GM12878 (cell line): ENCODE data around the gene INHBE.

Source experiments
- E2F8 ChIP-seq: fragments of 450-650 bp; IDR thresholded peaks from 2 replicates; pipeline ENCODE4 v1.6.1; 2018; ENCODE audit warnings: mild to moderate bottlenecking, low read depth, moderate library complexity; ENCODE audit not compliant: partially characterized antibody
- NBN ChIP-seq: fragments of 450-650 bp; IDR thresholded peaks from 2 replicates; pipeline ENCODE4 v1.6.1; 2016
- POLR2A ChIP-seq: IDR thresholded peaks from 2 replicates; pipeline ENCODE4 v1.6.1; 2011; ENCODE audit warnings: low read depth, mild to moderate bottlenecking, low read length
- POLR2AphosphoS5 ChIP-seq: IDR thresholded peaks from 2 replicates; pipeline ENCODE4 v1.6.1; 2011; ENCODE audit warnings: mild to moderate bottlenecking, low read length, inconsistent platforms
- RFX5 ChIP-seq: IDR thresholded peaks from 2 replicates; pipeline ENCODE4 v1.6.1; 2011; ENCODE audit warnings: low read depth, low read length, improper control_type of control experiment
- SRF ChIP-seq, 2 experiments: IDR thresholded peaks; 2 replicates each; pipeline ENCODE4 v1.6.1; 2011; ENCODE audit warnings: low read depth in 2 of 2, low read length in 2 of 2, mild to moderate bottlenecking in 1 of 2, moderate library complexity in 1 of 2
- SUZ12 ChIP-seq: fragments of 200-600 bp; sonication (generic); IDR thresholded peaks from one replicate; pipeline ENCODE4 v1.6.1; 2018; ENCODE audit warnings: antibody characterized with exemption, mild to moderate bottlenecking; ENCODE audit not compliant: unreplicated experiment
- TCF12 ChIP-seq: IDR thresholded peaks from 2 replicates; pipeline ENCODE4 v1.6.1; 2011; ENCODE audit warnings: low read depth, mild to moderate bottlenecking, low read length
- ZNF24 ChIP-seq: fragments of 450-650 bp; IDR thresholded peaks from 2 replicates; pipeline ENCODE4 v1.6.1; 2017; ENCODE audit warnings: antibody characterized with exemption, mild to moderate bottlenecking
- ZNF274 ChIP-seq: IDR thresholded peaks from one replicate; pipeline ENCODE4 v1.8.0; 2011; ENCODE audit not compliant: insufficient read length, insufficient read depth
- ZNF622 ChIP-seq: fragments of 450-650 bp; IDR thresholded peaks from 2 replicates; pipeline ENCODE4 v1.6.1; 2017; ENCODE audit warnings: mild to moderate bottlenecking, inconsistent platforms
- TF ChIP-seq, protein P1 (sequence below): fragments of 450-650 bp; IDR thresholded peaks from 2 replicates; pipeline ENCODE4 v1.6.1; 2016; ENCODE audit warnings: mild to moderate bottlenecking, moderate library complexity, borderline replicate concordance
- TF ChIP-seq, protein P2 (sequence below): IDR thresholded peaks from 2 replicates; pipeline ENCODE4 v1.6.1; 2012; ENCODE audit warnings: mild to moderate bottlenecking, low read depth, low read length
- TF ChIP-seq, protein P3 (sequence below), 3 experiments: IDR thresholded peaks in 2 of 3; conservative IDR thresholded peaks in 1 of 3; 2 replicates each; pipeline ENCODE4 v1.5.1; 2011; ENCODE audit warnings: low read depth in 3 of 3, low read length in 3 of 3, mild to moderate bottlenecking in 3 of 3, control low read depth in 2 of 3, moderate library complexity in 2 of 3, inconsistent platforms in 1 of 3, mixed read lengths in 1 of 3; ENCODE audit not compliant: control insufficient read depth in 2 of 3, insufficient read depth in 1 of 3; ENCODE audit errors: extremely low read depth in 1 of 3

- TF ChIP-seq POLR2A (peak; percentile 55), ZNF274 (no peak), ZNF622 (no peak), TCF12 (no peak), POLR2AphosphoS5 (no peak), RFX5 (no peak), E2F8 (no peak), ZNF24 (no peak), SUZ12 (no peak), SRF (IDR thresholded peaks at IDR 0.05; ENCODE audit: low read depth in 2 of 2, low read length in 2 of 2) (no peak), NBN (no peak)
- TF ChIP-seq, protein P1, sequence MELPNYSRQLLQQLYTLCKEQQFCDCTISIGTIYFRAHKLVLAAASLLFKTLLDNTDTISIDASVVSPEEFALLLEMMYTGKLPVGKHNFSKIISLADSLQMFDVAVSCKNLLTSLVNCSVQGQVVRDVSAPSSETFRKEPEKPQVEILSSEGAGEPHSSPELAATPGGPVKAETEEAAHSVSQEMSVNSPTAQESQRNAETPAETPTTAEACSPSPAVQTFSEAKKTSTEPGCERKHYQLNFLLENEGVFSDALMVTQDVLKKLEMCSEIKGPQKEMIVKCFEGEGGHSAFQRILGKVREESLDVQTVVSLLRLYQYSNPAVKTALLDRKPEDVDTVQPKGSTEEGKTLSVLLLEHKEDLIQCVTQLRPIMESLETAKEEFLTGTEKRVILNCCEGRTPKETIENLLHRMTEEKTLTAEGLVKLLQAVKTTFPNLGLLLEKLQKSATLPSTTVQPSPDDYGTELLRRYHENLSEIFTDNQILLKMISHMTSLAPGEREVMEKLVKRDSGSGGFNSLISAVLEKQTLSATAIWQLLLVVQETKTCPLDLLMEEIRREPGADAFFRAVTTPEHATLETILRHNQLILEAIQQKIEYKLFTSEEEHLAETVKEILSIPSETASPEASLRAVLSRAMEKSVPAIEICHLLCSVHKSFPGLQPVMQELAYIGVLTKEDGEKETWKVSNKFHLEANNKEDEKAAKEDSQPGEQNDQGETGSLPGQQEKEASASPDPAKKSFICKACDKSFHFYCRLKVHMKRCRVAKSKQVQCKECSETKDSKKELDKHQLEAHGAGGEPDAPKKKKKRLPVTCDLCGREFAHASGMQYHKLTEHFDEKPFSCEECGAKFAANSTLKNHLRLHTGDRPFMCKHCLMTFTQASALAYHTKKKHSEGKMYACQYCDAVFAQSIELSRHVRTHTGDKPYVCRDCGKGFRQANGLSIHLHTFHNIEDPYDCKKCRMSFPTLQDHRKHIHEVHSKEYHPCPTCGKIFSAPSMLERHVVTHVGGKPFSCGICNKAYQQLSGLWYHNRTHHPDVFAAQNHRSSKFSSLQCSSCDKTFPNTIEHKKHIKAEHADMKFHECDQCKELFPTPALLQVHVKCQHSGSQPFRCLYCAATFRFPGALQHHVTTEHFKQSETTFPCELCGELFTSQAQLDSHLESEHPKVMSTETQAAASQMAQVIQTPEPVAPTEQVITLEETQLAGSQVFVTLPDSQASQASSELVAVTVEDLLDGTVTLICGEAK = no peak
- TF ChIP-seq, protein P2, sequence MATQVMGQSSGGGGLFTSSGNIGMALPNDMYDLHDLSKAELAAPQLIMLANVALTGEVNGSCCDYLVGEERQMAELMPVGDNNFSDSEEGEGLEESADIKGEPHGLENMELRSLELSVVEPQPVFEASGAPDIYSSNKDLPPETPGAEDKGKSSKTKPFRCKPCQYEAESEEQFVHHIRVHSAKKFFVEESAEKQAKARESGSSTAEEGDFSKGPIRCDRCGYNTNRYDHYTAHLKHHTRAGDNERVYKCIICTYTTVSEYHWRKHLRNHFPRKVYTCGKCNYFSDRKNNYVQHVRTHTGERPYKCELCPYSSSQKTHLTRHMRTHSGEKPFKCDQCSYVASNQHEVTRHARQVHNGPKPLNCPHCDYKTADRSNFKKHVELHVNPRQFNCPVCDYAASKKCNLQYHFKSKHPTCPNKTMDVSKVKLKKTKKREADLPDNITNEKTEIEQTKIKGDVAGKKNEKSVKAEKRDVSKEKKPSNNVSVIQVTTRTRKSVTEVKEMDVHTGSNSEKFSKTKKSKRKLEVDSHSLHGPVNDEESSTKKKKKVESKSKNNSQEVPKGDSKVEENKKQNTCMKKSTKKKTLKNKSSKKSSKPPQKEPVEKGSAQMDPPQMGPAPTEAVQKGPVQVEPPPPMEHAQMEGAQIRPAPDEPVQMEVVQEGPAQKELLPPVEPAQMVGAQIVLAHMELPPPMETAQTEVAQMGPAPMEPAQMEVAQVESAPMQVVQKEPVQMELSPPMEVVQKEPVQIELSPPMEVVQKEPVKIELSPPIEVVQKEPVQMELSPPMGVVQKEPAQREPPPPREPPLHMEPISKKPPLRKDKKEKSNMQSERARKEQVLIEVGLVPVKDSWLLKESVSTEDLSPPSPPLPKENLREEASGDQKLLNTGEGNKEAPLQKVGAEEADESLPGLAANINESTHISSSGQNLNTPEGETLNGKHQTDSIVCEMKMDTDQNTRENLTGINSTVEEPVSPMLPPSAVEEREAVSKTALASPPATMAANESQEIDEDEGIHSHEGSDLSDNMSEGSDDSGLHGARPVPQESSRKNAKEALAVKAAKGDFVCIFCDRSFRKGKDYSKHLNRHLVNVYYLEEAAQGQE = no peak
- TF ChIP-seq, protein P3, sequence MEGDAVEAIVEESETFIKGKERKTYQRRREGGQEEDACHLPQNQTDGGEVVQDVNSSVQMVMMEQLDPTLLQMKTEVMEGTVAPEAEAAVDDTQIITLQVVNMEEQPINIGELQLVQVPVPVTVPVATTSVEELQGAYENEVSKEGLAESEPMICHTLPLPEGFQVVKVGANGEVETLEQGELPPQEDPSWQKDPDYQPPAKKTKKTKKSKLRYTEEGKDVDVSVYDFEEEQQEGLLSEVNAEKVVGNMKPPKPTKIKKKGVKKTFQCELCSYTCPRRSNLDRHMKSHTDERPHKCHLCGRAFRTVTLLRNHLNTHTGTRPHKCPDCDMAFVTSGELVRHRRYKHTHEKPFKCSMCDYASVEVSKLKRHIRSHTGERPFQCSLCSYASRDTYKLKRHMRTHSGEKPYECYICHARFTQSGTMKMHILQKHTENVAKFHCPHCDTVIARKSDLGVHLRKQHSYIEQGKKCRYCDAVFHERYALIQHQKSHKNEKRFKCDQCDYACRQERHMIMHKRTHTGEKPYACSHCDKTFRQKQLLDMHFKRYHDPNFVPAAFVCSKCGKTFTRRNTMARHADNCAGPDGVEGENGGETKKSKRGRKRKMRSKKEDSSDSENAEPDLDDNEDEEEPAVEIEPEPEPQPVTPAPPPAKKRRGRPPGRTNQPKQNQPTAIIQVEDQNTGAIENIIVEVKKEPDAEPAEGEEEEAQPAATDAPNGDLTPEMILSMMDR (IDR thresholded peaks at IDR 0.05 in 2 of 3, conservative IDR thresholded peaks at IDR 0.05 in 1 of 3; ENCODE audit: control insufficient read depth in 2 of 3, extremely low read depth in 1 of 3, insufficient read depth in 1 of 3, low read depth in 3 of 3, low read length in 3 of 3) = no peak
These were observed 45.1 kb downstream of the INHBE start for GRCh38 chr12:57500213-57500612.
